NCI-H2081 (cell line): Measurements from ENCODE around the gene VRTN.

Experiments used
- DNase-seq, 2 experiments: peaks; one replicate each; lab custom pipeline; 2025; lab: John Stamatoyannopoulos, UW

The VRTN gene

DNA sequence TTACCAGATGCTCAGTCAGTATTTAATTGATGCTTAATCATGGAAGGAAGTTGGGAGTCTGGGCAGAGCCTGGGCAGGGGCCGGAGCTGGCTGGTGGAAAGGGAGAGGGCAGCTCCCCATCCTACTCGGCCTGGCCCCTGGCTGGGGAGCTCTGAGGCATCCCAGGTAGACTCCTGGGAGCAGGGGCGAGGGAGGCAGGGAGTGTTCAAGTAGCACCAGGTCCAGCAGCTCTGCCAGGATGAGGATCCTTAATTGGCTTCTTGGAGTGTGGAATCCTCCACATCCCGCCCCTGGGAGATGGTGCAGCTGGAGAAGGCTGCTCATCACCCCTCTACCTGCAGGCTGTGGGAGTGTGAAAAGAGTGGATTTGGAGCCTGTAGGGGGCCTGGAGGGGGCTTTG, 46.8 kb downstream of the VRTN start:
- DNase-seq, result no peak

DNA sequence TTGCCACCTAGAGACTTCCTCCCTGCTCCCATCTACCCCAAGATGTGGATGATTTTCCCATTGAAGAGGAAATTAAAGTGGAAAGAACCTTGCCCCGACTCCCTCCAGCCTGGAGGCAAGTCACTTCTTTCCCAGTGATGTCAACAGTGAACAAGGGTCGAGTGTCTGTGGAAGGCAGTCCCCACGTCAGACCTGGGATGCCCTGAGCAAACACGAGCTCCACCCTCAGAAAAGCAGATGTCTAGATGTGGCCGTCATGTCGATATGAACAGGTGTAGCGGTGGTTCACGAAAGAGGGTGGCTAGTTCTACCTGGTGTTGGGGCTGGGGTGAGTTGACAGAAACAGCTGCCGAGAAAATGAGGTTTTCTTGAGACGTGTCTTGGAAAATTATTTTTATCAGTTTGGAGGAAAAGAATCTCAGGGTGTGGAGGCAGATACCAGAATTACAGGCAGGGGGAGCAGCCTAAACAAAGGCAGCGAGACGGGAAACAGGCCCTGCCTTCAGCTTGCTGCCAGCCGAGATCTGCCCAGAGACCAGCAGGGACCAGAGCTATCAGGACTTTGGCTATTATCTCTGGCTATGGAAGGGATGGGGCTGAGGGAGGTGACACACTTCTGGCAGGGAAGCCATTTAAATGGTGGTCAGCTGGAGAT, 51.9 kb downstream of the VRTN start:
- no peak for DNase-seq

DNA sequence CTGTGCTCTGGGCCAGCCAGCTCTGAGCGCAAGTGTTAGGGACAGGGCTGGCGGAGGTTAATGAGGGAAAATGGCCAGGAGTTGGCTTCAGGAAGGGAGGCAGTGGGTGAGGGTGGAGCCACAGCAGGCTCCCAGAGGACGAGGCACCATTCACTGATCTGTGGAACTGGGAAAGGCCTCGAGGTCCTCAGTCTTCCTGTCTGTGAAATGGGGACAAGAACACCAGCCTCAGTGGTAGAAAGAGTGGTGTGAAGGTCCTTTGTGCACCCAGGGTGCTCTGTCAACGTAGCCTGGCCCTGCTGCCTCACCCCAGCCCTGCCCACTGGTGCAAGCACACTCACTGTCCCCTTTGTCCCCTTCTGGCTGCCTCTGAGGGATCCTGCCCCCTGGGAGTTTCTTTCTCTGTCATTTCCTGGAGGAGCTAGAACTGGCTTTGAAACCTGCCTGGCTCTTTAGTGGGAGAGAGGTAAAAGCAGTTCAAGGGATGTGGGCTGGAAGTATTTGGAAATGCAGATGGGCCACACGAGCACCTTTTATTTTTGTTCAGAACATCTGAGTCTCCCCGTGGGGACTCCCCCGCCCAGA, 52.7 kb downstream of the VRTN start:
- DNase-seq, result no peak

DNA sequence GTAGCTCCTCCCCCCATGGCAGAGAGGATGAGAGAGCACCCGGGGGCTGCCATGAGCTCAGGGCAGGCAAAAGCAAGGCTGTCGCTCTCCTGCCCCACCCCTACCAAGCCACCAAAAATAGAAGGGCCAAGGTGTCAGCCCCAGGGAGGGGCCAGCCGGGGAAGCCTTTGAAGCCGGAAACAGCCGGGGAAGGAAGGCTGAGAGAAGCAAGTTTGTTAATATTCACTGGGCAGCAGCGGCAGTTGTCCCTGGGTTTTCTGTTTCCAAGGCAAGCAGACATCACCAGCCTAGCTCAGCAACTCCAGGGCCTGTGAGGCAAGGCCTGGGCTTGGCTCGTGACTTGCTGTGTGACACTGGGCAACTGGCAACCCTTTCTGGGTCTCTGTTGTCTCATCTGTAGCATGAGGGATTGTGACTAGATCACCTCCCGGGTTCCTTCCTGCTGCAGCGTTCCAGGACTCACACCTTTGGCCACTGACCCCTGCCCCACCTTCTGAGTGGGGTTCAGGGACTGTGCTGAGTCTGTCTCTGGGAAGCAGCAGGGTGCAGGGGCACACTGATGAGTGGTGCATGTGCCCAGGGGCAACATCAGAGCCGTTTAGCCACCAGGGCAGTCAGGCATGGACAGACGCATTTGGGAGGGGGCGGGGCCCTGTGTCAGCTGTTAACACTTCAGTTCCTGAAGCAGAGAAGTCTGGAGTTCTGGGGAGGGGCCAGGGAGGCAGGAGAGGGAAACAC, 53.4 kb downstream of the VRTN start:
- DNase-seq, result no peak

DNA sequence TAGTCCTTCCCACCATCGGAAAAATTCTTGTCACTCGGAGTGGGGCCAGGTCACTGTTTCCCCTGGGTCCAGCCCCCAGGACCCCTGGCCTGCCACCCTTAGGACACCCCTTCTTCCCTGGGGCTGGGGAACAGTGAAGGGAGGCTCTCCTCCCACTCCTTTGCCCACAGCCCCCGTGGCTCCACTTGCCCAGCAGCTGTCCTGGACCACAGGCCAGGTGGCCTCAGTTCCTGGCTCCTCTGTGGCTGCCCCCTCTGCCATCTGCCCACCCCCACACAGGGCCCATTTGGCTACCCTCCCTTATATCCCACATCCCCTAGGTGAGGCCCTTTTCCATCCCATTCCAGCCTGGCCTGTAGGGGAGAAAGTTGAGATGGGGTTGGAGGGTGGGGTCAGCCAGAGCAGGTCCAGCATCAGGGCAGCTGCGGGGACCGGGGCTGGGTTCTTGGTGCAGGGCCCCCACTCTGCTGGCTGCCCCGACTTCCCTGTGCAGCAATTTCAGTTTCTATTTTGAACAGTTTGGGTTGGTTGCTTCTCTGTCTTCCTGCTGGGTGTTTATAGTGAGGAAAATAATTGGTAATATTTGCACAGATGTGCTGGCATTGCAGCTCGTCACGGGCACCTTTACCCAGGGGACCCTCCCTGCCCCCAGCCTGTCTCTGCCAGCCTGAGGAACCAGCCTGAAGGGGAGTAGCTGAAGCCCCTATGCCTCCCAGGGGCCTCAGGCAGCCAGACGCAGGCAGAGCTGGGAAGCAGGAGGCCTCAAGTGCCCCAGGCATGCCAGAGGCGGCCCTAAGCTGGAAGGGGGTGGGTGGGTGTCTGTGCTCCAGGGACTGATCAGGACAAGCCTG, 54.4 kb downstream of the VRTN start:
- no peak for DNase-seq

DNA sequence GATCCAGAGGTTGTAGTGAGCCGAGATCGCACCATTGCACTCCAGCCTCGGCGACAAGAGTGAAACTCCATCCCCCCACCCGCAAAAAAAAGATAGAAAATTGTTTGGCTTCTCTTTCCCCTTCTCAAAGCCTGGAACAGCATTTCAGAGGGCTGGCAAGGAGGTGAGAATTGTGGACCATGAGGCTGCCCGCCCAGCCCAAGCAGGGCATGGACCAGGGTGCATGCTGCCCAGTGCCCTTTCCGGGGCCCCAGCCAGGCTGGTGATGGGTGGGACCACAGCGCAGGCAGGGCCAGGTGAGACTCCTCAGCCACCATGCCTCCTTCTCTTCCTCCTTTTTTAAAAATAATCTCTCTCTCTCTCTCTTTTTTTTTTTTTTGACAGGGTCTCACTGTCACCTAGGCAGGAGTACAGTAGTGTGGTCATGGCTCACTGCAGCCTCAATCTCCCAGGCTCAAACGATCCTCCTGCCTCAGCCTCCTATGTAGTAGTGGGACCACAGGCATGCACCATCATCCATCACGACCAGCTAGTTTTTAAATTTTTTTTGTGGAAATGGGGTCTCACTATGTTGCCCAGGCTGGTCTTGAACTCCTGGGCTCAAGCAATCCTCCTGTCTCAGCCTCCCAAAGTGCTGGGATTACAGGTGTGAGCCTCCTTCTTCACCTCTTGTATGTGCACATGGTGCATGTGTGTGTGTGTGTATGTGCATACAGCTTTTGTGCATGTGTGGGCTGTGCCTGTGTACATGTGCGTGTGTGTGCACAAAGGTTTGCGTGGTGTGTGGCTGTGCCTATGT, 55.5 kb downstream of the VRTN start:
- DNase-seq, result no peak

DNA sequence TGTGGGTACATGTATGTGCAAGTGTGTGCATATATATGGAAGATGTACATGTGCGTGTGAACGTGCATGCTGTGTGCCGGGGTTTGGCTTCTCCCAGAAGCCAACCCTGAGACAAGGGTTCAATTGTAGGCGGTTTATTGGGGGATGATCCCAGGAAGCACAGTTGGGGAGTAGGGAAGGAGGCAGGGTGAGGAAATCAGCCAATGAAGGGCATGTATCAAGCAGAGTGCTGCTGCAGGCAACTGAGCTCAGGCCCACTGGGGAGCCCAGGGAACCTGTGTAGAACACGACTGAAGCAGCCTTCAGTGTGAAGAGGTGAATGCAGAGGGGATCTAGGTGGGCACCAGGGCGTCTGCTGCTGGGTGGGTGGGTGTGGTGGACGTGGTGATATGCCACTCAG, 56.2 kb downstream of the VRTN start:
- DNase-seq, result no peak

DNA sequence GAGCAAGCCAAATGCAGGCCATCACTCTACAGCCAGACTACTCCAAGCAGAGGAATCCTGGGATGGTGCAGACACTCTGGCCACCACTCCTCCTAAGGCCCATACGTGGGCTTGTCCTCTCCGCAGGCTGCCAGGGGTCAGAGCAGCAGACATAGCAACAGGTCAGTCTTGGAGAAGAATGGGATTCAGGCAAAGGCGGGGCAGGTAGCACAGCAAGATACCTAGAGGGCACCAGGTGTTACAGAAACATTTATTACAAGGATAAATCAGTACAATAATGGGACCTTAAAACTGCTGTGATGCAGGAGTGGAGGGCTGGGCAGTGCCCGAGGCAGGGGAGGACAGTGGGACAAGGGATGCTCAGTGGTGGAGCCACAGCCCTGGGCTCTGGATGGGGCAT, 57.4 kb downstream of the VRTN start:
- no peak for DNase-seq

DNA sequence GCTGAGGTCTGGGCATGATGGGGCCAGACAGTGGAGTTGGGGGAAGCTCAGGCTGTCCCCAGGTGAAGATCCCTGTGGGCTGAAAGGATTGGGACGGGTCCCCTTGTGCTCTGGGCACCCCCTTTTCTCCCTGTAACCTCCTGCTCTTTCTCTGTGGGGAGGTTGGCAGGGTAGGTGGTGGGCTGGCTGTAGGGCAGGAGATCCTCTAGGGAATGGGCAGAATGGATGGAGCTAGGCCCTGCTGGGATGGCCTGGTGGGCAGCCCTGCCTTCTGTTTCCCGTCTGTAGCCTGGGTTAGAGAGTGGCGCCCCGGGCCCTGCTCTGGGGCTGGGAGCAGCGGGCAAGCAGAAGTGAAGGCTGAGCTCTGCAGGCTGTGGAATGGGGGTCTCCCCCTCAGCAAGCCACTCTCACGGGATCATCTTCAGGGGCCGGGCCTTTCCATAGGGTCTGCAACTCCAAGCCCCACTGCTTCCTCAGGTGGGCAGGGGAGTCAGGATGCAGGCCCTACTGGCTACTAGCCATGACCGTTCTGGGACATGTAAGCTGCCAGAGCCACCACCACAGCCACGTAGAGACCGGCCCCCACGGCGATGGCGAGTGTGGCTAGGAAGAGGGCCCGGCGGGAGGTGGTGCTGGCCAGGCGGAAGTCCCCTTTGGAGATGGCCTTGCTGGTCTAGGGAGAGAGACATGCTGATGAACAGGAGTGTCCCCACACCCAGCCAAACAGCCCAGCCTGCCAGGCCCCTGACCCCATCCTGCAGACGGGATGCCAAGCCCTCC, 58.9 kb downstream of the VRTN start:
- no peak for DNase-seq

DNA sequence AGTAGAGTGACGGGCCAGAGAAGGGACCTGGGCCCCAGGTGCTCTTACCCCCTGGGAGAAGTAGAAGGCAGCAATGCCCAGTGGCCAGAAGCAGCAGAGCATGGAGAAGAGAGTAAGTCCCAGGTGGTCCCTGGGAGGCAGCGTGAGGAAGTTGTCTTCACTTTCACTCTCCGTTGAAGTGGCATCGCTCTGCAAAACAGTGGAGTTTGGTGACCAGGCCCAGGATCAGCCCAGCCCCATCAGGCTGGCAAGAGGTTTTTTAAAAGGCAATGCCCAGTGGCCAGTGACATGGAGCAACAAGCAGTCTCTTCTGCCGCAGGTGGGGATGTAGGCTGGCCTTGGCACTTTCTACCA, 59.5 kb downstream of the VRTN start:
- DNase-seq, result no peak

DNA sequence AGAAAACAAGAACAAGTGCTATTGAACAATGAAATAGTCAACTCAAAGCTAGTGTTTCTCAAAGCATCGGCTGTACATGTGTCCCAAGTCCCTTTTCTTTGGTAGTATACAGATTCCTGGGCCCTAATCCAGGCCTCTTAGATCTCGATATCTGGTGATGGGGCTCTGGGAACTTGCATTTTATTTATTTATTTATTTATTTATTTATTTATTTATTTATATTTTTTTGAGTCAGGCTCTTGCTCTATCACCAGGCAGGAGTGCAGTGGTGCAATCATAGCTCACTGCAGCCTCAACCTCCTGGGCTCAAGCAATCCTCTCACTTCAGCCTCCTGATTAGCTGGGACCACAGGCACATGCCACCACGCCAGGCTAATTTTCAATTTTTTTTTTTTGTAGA, 60.6 kb downstream of the VRTN start:
- DNase-seq, result no peak

DNA sequence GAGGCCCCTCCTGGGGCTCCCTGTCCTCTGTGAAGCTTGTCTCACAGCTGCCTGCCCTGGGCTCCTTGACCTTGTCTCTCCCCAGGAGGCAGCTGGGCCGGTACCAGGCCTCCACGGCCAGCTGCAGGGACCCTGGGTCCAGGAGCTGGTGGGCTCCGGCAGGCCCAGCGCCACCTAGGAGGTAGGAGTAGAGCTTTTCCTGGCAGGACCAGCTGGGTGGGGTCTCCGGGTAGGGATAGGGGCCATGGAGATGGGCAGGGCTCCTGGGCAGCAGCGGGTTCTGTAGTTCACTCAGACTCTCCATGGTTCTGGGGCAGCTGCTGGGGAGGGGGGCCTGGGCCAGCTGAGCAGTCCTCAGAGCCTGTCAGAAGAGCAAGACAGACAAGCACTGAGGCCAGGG, 61.2 kb downstream of the VRTN start:
- DNase-seq, result no peak
